Left ventricle myocardium inferior (tissue), 1 donor: ENCODE measurements around the gene KCP. TPM values are rescaled to one million over a fixed set of nuclear protein-coding genes. Genes with fewer than 3 reads are reported as not detected.

Source experiments
- DNase-seq: peaks from one replicate; pipeline ENCODE4 v3.0.0-alpha.2; 2020
- H3K27ac ChIP-seq: fragments of 200-600 bp; replicated peaks from 2 replicates; pipeline ENCODE4 v1.8.0; 2021
- H3K27me3 ChIP-seq: fragments of 200-600 bp; 2 replicates; pipeline ENCODE4 v1.8.0; 2021; ENCODE audit warnings: low read depth
- H3K36me3 ChIP-seq: fragments of 200-600 bp; 2 replicates; pipeline ENCODE4 v1.8.0; 2021
- H3K4me1 ChIP-seq: fragments of 200-600 bp; 2 replicates; pipeline ENCODE4 v1.8.0; 2021
- H3K4me3 ChIP-seq: fragments of 200-600 bp; 2 replicates; pipeline ENCODE4 v1.8.0; 2021; ENCODE audit warnings: mild to moderate bottlenecking, moderate library complexity
- H3K9me3 ChIP-seq: fragments of 200-600 bp; replicated peaks from 2 replicates; pipeline ENCODE4 v1.8.0; 2021
- intact Hi-C: fragments of 100-400 bp; cut with micrococcal nuclease; formaldehyde crosslinking; loops from one replicate; pipeline ENCODE4 v1.11.0; 2022
- total RNA-seq: library from RNA; stranded (reverse); fragmentation: NEBNext Ultra II Directional; extraction: Animal tissue kit (Norgen Biotek cat#: 25700); gene quantifications from one replicate; pipeline ENCODE4 v1.2.1, GENCODE V29; 2021
- TF ChIP-seq, protein P1 (sequence below): fragments of 200-600 bp; IDR thresholded peaks from 2 replicates; pipeline ENCODE4 v1.8.0; 2021; ENCODE audit warnings: antibody characterized with exemption, mild to moderate bottlenecking, borderline replicate concordance
- donor health status: DM: no; HTN: yes; CAD: no; lungs with severe emphysema.

Gene KCP
- total RNA-seq, 1 donor from 2014 or later, result 0.19 TPM

DNA sequence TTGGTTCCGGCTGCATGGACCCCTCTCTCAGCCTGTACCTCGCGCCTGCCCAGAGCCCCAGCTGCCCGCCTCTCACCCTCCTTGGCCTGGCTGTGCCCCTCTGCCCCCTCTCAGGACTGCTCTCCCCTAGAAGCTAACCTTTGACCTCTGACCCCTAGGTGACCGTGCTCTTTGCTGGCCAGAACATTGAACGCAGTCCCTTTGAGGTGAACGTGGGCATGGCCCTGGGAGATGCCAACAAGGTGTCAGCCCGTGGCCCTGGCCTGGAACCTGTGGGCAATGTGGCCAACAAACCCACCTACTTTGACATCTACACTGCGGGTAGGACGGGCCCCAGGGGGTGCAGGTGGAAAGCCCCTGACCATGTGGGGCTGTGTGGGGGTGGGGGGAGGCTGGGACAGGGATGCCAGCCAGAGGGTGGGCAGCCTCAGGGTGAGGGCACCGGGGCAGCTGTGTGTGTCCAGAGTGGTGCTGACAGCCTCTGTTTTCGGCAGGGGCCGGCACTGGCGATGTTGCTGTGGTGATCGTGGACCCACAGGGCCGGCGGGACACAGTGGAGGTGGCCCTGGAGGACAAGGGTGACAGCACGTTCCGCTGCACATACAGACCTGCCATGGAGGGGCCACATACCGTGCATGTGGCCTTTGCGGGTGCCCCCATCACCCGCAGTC, 72.3 kb downstream of the KCP start:
- peak; percentile 15 for DNase-seq
- Histone ChIP-seq H3K36me3 (peaks cover 85% of the 10 kb centered on the region), H3K27ac (peak overlapping the region; percentile 96), H3K4me3 (no peak overlapping the region), H3K4me1 (peaks cover 77% of the 10 kb centered on the region), H3K27me3 (no peaks in the 10 kb centered on the region), H3K9me3 (no peaks in the 10 kb centered on the region)
- TF ChIP-seq, protein P1, sequence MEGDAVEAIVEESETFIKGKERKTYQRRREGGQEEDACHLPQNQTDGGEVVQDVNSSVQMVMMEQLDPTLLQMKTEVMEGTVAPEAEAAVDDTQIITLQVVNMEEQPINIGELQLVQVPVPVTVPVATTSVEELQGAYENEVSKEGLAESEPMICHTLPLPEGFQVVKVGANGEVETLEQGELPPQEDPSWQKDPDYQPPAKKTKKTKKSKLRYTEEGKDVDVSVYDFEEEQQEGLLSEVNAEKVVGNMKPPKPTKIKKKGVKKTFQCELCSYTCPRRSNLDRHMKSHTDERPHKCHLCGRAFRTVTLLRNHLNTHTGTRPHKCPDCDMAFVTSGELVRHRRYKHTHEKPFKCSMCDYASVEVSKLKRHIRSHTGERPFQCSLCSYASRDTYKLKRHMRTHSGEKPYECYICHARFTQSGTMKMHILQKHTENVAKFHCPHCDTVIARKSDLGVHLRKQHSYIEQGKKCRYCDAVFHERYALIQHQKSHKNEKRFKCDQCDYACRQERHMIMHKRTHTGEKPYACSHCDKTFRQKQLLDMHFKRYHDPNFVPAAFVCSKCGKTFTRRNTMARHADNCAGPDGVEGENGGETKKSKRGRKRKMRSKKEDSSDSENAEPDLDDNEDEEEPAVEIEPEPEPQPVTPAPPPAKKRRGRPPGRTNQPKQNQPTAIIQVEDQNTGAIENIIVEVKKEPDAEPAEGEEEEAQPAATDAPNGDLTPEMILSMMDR, result no peak
- intact Hi-C loops, result no loop called here

DNA sequence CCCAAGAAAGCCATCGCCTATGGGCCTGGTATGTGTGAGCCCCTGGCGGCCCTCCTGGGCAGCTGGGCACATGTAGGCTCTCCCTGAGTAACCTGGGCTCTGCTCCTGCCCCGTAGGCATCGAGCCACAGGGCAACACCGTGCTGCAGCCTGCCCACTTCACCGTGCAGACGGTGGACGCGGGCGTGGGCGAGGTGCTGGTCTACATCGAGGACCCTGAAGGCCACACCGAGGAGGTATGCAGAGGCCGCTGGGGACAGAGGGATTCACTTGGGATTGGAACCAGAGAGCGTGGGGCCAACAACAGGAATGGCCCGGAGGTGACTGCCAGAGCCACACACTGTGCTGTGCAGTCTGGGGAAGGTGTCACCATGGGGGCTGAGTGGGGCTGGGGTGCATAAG, 73.0 kb downstream of the KCP start:
- H3K9me3 ChIP-seq, result no peaks in the 10 kb centered on the region
- H3K4me1 ChIP-seq, result peaks cover 84% of the 10 kb centered on the region
- H3K36me3 ChIP-seq, result peaks cover 78% of the 10 kb centered on the region
- peak overlapping the region; percentile 96 for H3K27ac ChIP-seq
- H3K4me3 ChIP-seq, result no peak overlapping the region
- TF ChIP-seq, protein P1, result no peak
- DNase-seq, result no peak
- intact Hi-C loops, result no loop called here
- H3K27me3 ChIP-seq, result no peaks in the 10 kb centered on the region

DNA sequence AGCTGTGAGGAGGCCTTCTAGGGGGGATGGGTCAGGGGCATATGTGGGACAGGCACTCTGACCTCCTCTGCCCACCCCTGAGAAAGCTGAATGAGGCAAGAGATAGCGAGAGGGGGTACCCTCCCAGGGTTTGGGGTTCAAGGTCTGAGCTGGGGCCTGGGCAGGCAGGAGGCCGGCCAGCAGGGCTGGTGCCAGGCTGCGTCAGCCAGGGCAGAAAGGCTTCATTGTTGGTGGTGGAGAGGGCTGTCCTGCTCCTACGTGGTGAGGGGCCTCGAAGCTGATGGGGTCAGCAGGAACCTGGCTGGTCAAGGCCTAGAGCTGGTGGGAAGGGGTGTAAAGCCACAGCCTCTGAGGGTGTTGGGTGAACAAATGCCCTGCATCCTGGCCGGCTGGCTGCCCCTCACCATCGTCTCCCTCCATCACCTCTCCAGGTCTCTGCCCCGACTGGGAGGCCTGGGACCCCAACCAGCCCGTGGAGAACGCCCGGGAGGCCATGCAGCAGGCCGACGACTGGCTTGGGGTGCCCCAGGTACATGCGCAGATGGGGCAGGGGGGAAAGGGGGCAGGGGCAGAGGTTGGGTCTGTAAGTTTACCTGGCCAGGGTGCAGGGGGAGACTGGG, 73.7 kb downstream of the KCP start:
- peaks cover 87% of the 10 kb centered on the region for H3K4me1 ChIP-seq
- peak overlapping the region; percentile 96 for H3K27ac ChIP-seq
- H3K4me3 ChIP-seq, result no peak overlapping the region
- peak; percentile 14 for DNase-seq
- no peaks in the 10 kb centered on the region for H3K9me3 ChIP-seq
- peaks cover 71% of the 10 kb centered on the region for H3K36me3 ChIP-seq
- TF ChIP-seq, protein P1, result no peak
- no peaks in the 10 kb centered on the region for H3K27me3 ChIP-seq
- intact Hi-C loops, result no loop called here

DNA sequence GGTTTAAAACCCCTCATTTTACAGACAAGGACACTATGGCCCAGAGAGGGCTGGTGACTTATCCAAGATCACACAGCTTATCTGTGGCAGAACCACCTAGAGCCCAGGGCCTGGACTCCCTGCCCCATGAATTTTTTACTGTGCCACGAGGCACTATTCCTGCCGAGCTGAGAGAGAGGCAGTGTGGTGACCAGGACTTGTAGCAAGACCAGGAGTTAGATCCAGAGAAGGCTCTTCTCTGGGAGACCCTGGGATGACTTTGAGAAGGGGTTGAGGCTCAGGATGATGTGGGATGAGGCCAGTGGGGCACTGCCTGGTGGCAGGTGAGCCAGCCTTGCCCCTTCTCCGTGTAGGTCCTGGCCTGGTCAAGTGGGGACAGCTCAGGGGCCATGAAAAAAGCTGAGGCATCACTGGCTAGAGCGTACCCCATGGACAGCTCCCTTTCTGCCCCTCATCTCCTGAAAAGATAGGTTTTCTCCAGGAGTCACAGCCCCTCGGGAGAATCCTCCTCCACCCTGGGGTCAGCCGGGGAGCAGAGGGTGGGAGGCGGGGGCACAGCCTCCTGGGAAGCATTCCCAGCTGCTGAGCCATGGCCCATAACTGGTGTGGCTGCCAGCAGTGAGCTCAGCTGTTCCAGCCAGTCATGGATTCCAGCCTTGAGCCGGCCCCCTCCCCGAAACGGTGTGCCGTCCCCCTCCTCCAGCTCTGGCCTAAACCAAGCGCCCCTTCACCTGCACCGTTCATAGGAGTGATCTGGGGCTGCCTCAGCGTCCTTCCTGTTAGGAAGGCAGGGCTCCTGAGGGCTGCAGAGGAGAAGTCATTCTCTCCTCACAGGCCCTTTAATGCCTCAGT, 74.5 kb downstream of the KCP start:
- no peak for DNase-seq
- H3K36me3 ChIP-seq, result peaks cover 63% of the 10 kb centered on the region
- peaks cover 4% of the 10 kb centered on the region for H3K27me3 ChIP-seq
- TF ChIP-seq, protein P1, result no peak
- peak overlapping the region; percentile 96 for H3K27ac ChIP-seq
- intact Hi-C loops, result no loop called here
- peak overlapping the region; percentile 14 for H3K4me3 ChIP-seq
- peaks cover 88% of the 10 kb centered on the region for H3K4me1 ChIP-seq
- H3K9me3 ChIP-seq, result no peaks in the 10 kb centered on the region

DNA sequence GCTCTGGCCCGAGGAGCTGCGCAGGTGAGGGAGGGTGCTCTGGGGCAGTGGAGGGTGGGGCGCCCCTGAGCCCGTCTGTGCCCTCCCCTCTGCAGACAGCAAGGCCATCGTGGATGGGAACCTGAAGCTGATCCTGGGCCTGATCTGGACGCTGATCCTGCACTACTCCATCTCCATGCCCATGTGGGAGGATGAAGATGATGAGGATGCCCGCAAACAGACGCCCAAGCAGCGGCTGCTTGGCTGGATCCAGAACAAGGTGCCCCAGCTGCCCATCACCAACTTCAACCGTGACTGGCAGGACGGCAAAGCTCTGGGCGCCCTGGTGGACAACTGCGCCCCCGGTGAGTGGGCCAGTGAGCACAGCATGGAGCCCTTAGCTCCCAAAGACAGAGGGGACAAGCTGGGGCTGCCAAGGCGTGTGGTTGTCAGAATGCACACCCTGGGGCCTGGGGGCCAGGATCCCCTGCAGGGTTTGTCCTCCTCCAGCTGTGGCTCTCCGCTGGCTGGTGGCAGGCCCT, 75.2 kb downstream of the KCP start:
- H3K36me3 ChIP-seq, result peaks cover 56% of the 10 kb centered on the region
- H3K4me3 ChIP-seq, result peak overlapping the region; percentile 14
- DNase-seq, result no peak
- peak overlapping the region; percentile 96 for H3K27ac ChIP-seq
- peaks cover 95% of the 10 kb centered on the region for H3K4me1 ChIP-seq
- TF ChIP-seq, protein P1, result no peak
- intact Hi-C loops, result no loop called here
- peaks cover 5% of the 10 kb centered on the region for H3K27me3 ChIP-seq
- no peaks in the 10 kb centered on the region for H3K9me3 ChIP-seq
